Adipocyte (in vitro differentiated cells): ENCODE data around the gene COL6A2.

Source experiments
- DNase-seq: peaks from one replicate; pipeline ENCODE4 v3.0.0-alpha.2; 2015; ENCODE audit warnings: low read depth
- H3K27me3 ChIP-seq: replicated peaks from 2 replicates; pipeline ENCODE4 v1.7.0; 2013; ENCODE audit warnings: mild to moderate bottlenecking, low read length, moderate library complexity; ENCODE audit not compliant: control insufficient read depth, insufficient read depth
- H3K36me3 ChIP-seq: 2 replicates; pipeline ENCODE4 v1.7.0; 2013; ENCODE audit warnings: low read length, mild to moderate bottlenecking, moderate library complexity; ENCODE audit not compliant: control insufficient read depth, insufficient read depth, severe bottlenecking
- H3K4me1 ChIP-seq: 2 replicates; pipeline ENCODE4 v1.7.0; 2013; ENCODE audit warnings: mild to moderate bottlenecking, low read length, moderate library complexity; ENCODE audit not compliant: control insufficient read depth, insufficient read depth
- H3K4me3 ChIP-seq: 2 replicates; pipeline ENCODE4 v1.7.0; 2013; ENCODE audit warnings: mild to moderate bottlenecking, low read length, moderate library complexity
- H3K9ac ChIP-seq: 2 replicates; pipeline ENCODE4 v1.7.0; 2013; ENCODE audit warnings: mild to moderate bottlenecking, low read length, moderate library complexity
- H3K9me3 ChIP-seq: 2 replicates; pipeline ENCODE4 v1.7.0; 2013; ENCODE audit warnings: mild to moderate bottlenecking, low read length, moderate library complexity; ENCODE audit not compliant: control insufficient read depth

COL6A2 gene

DNA sequence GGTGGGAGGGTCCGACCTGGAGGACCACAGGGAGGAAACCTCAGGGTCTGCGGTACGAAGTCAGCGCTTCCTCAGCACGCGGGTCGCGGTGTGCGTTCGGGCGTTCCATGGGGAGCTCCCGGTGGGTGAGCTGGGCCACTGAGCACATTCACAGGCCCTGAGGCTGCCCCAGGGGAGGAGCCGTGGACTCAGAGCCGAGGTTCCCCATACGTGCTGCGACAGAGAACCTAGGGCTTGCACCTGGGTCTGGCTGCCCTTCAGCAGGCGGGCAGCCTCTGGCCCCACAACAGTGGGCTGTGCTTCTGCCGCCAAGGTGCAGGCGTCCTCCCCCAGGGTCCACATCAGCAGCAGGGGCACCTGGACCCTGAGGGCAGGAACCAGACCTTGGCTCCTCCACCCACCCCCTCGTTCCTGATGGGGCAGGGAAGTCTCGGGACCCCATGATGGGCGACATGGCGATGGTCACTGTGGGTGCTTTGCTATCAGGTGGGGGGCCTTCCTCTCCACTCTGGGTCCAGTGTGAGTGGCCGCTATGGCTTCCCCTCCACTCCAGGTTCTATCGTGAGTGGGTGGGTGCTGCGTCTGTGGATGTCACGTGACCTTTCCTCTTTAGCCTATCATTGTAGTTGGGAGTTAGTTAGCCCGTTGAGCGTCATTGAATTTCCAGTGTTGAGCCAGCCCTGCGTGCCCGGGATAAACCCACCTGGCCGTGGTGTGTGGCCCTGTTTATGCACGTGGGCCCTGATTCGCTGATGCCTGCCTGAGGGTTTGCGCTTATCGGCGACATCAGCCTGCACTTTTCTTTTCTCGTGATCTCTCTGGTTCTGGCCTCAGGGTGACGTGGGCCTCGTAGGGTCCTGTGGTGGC is 29.6 kb downstream of the COL6A2 start:
- peaks cover 77% of the 10 kb centered on the region for H3K36me3 ChIP-seq
- H3K9me3 ChIP-seq: no peaks in the 10 kb centered on the region
- no peak for DNase-seq

DNA sequence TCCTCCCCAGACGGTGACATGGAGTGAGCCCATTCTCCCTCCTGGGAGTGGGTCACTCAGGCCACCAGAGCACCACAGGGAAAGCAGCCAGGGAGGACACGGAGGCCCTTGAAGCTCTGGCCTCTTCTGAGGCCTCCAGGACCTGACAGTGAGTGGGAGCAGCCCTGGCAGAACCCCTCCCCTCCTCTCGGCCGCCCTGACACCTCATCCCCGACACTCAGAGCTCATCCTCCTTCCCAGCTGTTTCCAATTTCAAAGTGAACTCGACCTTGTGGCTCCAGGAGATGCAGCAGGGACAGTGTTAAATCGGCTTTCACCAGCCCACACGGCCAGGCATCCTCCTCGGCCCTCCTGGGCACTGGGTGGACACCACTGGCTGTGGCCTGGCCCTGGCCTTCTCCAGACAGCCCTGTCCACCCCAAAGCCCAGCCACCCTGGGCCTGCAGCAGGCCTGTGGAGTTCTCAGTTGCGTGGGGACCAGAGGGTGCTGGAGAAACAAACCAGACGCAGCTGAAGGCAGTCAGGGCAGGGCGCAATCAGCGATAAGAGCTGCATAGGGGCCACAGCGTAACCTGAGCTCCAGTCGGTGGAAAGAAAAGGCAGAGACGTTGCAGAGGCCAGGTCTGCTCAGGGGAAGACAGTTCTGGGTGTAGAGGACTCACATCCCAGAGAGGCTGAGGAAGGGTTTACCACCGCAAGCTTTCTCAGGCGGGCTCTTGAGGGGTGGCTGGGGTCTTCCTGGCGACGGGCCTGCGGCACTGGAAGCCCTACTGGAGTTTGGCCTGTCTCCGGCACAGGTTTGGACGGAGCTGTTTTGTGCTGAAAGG is 30.4 kb downstream of the COL6A2 start:
- H3K9me3 ChIP-seq: no peaks in the 10 kb centered on the region
- H3K36me3 ChIP-seq: peaks cover 70% of the 10 kb centered on the region
- no peak overlapping the region for H3K9ac ChIP-seq
- no peaks in the 10 kb centered on the region for H3K4me1 ChIP-seq
- H3K4me3 ChIP-seq: no peak overlapping the region
- DNase-seq: no peak
- H3K27me3 ChIP-seq: no peaks in the 10 kb centered on the region

More for the DNA sequence above, 29.6 kb downstream of the COL6A2 start:
- H3K4me1 ChIP-seq: no peaks in the 10 kb centered on the region
- H3K27me3 ChIP-seq: no peaks in the 10 kb centered on the region
- H3K9ac ChIP-seq: no peak overlapping the region
- H3K4me3 ChIP-seq: no peak overlapping the region

GRCh38 chr21:46128933-46129571 is 31.1 kb downstream of the COL6A2 start:
- peaks cover 64% of the 10 kb centered on the region for H3K36me3 ChIP-seq
- no peak for DNase-seq
- no peaks in the 10 kb centered on the region for H3K27me3 ChIP-seq
- H3K4me1 ChIP-seq: no peaks in the 10 kb centered on the region
- no peak overlapping the region for H3K9ac ChIP-seq
- H3K9me3 ChIP-seq: no peaks in the 10 kb centered on the region
- H3K4me3 ChIP-seq: no peak overlapping the region

DNA sequence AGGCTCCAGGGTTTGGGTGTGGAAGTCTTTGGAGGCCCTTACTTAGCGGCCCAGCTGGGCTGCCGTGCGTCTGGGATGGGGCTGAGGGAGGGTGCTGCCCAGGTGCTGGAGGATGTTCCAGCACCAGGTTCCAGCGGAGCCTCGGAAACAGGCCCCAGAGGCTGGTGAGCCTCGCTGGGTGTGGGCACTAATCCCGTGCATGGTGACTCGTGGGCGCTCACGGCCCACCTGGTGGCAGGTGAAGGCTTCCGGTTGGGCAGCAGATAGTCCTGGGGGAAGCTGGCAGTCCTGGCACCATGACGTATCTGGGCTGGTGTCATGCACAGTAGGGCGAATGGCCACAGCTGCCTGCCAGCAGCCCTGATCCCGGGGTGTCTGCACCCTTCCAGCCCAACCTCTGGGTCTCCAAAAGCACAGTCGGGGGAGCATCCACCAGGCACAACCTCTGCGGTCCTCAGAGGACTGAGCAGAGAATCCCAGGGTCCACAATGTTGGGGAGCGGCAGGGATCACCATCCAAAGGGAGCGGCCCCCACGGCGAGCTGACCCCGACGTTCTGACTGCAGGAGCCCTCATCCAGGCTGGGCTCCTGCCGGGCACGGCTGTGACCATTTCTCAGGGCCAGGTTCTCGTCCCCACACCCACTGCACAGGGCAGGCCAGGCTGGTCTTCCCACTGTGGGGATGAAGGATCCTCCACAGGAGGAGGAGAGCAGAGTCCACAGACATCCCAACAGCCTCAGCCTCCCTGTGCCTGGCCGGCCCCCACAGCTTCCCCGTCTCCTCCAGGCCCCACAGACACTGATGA is 32.1 kb downstream of the COL6A2 start:
- Histone ChIP-seq H3K4me3 (no peak overlapping the region), H3K4me1 (no peaks in the 10 kb centered on the region), H3K9me3 (no peaks in the 10 kb centered on the region), H3K9ac (peak overlapping the region; percentile 0), H3K27me3 (no peaks in the 10 kb centered on the region), H3K36me3 (peaks cover 54% of the 10 kb centered on the region)
- DNase-seq: no peak

- Histone ChIP-seq H3K4me1 (no peaks in the 10 kb centered on the region), H3K36me3 (peaks cover 45% of the 10 kb centered on the region), H3K9me3 (no peaks in the 10 kb centered on the region), H3K27me3 (no peaks in the 10 kb centered on the region), H3K4me3 (no peak overlapping the region), H3K9ac (peak overlapping the region; percentile 0)
- no peak for DNase-seq
Measured at GRCh38 chr21:46130831-46131587, 33.1 kb downstream of the COL6A2 start.

DNA sequence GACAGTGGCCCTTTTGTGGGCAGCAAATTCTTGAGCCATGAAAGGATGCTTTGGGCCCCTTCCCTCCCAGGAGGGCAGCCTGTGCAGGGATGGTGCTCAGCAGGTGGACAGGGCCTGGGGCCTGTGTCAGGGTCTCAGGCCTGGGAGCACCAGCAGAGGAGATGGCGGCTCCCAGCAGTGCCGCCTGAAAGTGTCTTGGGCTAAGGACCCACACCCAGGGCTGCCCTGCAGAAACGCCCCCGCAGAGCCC is 33.6 kb downstream of the COL6A2 start:
- no peaks in the 10 kb centered on the region for H3K4me1 ChIP-seq
- no peaks in the 10 kb centered on the region for H3K27me3 ChIP-seq
- DNase-seq: no peak
- no peak overlapping the region for H3K9ac ChIP-seq
- H3K36me3 ChIP-seq: peaks cover 40% of the 10 kb centered on the region
- H3K4me3 ChIP-seq: no peak overlapping the region
- no peaks in the 10 kb centered on the region for H3K9me3 ChIP-seq

DNA sequence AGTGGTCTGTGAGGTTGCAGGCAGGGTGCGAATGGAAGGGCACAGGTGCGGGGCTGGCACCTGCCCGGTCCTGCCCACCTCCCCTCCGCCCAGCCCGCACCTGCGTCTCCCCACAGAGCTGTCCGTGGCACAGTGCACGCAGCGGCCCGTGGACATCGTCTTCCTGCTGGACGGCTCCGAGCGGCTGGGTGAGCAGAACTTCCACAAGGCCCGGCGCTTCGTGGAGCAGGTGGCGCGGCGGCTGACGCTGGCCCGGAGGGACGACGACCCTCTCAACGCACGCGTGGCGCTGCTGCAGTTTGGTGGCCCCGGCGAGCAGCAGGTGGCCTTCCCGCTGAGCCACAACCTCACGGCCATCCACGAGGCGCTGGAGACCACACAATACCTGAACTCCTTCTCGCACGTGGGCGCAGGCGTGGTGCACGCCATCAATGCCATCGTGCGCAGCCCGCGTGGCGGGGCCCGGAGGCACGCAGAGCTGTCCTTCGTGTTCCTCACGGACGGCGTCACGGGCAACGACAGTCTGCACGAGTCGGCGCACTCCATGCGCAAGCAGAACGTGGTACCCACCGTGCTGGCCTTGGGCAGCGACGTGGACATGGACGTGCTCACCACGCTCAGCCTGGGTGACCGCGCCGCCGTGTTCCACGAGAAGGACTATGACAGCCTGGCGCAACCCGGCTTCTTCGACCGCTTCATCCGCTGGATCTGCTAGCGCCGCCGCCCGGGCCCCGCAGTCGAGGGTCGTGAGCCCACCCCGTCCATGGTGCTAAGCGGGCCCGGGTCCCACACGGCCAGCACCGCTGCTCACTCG is 34.1 kb downstream of the COL6A2 start:
- Histone ChIP-seq H3K36me3 (peaks cover 34% of the 10 kb centered on the region), H3K9ac (no peak overlapping the region), H3K4me3 (no peak overlapping the region), H3K9me3 (no peaks in the 10 kb centered on the region), H3K27me3 (no peaks in the 10 kb centered on the region), H3K4me1 (no peaks in the 10 kb centered on the region)
- DNase-seq: no peak

DNA sequence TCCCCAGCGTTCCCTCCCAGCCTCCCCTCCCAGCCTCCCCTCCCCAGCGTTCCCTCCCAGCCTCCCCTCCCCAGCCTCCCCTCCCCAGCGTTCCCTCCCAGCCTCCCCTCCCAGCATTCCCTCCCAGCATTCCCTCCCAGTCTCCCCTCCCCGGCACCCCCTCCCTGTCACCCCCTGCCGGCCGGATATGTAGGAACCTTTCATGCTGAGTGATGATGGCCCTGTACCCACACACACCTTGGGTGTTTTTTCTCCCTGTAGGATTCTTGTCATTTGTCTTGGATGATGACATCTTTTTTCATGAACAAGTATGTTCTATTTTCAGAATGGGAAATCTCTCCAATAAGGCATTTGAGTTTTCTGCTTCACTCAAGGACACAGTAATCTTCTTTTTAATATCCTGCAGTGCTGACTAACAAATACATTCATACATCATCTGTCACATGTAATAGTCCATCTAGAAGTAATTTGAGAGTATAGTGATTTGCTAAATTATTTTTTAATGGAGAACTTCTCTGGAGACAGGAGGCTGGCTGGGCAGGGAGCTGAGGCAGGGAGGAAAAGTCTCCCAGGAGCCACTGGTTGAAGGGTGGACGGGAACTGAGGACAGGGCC is 38.0 kb downstream of the COL6A2 start:
- no peaks in the 10 kb centered on the region for H3K9me3 ChIP-seq
- H3K27me3 ChIP-seq: peaks cover 10% of the 10 kb centered on the region
- no peaks in the 10 kb centered on the region for H3K4me1 ChIP-seq
- no peaks in the 10 kb centered on the region for H3K36me3 ChIP-seq
- H3K9ac ChIP-seq: no peak overlapping the region
- DNase-seq: no peak
- no peak overlapping the region for H3K4me3 ChIP-seq

DNA sequence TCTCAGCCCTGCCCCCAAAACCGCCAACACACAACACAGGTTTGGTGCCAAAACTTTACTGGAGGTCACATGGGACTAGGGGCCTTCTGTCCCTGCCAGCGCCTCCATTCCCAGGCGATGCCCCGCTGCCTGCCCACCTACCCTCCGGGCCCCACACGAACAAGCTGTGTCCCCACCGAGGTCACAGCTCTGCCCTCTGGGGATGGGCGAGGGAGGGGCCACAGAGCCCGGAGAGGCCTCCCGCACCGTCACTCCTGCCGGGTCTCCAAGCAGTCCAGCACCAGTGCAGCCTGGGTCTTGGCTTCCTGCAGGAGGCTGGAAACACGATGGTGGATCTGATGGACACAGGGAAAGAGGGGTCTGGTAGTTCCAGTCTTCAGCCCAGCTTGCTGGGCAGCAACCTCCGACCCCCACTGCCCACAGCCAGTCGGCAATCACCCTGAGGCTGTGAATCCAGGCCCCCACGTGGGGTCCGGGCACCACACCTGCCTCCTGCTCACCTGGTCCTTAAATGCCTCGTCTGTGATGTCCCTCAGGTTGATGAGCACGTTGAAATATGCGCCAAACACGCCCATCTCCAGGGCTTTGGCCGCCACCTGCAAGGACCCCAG is 38.9 kb downstream of the COL6A2 start:
- H3K4me1 ChIP-seq: no peaks in the 10 kb centered on the region
- no peak for DNase-seq
- H3K36me3 ChIP-seq: no peaks in the 10 kb centered on the region
- H3K4me3 ChIP-seq: no peak overlapping the region
- H3K27me3 ChIP-seq: peaks cover 10% of the 10 kb centered on the region
- no peaks in the 10 kb centered on the region for H3K9me3 ChIP-seq
- H3K9ac ChIP-seq: no peak overlapping the region
